Panc1 (cell line): ENCODE results near the gene TMEM88. TPM values are rescaled to one million over a fixed set of nuclear protein-coding genes. Genes with fewer than 3 reads are reported as not detected.
A peak's percentile ranks its signal among the peaks of the same experiment; 100 is the strongest.

ENCODE experiments used
- ATAC-seq: fragments of 200-7000 bp; cut with Tn5 transposase; 2 replicates; pipeline ENCODE4 v1.9.1; 2020; ENCODE audit warnings: mild to moderate bottlenecking, moderate library complexity
- BruUV-seq: library from RNA; stranded (reverse); fragments of 400-500 nt; replicated peaks from 2 replicates; lab custom pipeline; 2021; lab: Mats Ljungman, UMichigan
- CTCF ChIA-PET: fragments of 300-600 bp; sonication (Branson Sonifier 250); formaldehyde crosslinking; loops from one replicate; lab custom pipeline; 2022; ENCODE audit warnings: antibody characterized with exemption; lab: Charles Lee
- POLR2A ChIA-PET: fragments of 300-600 bp; sonication (Branson Sonifier 250); formaldehyde crosslinking; loops from one replicate; lab custom pipeline; 2022; ENCODE audit warnings: antibody characterized with exemption; lab: Charles Lee
- DNase-seq: peaks from one replicate; pipeline ENCODE4 v3.0.0-alpha.2; 2010; ENCODE audit warnings: low read depth, low spot score
- H3K27ac ChIP-seq: 2 replicates; pipeline ENCODE4 v1.5.1; 2011; ENCODE audit warnings: mild to moderate bottlenecking, low read length, inconsistent platforms
- H3K27me3 ChIP-seq: fragments of 200-500 bp; sonication (Bioruptor generic); 2 replicates; pipeline ENCODE4 v1.6.0; 2014; ENCODE audit warnings: low read length, inconsistent platforms; ENCODE audit not compliant: control insufficient read depth, insufficient read depth
- H3K36me3 ChIP-seq: fragments of 200-500 bp; sonication (Bioruptor generic); 2 replicates; pipeline ENCODE4 v1.5.1; 2014; ENCODE audit warnings: inconsistent platforms, mild to moderate bottlenecking, low read length, moderate library complexity; ENCODE audit not compliant: control insufficient read depth, insufficient read depth
- H3K4me1 ChIP-seq: 2 replicates; pipeline ENCODE4 v1.5.1; 2011; ENCODE audit warnings: inconsistent platforms, mild to moderate bottlenecking, low read length, moderate library complexity; ENCODE audit not compliant: control insufficient read depth, insufficient read depth
- H3K4me3 ChIP-seq, 2 experiments: 2 replicates each; pipeline ENCODE4 v1.5.1; 2011 to 2012; ENCODE audit warnings: low read depth in 2 of 2, low read length in 2 of 2, mild to moderate bottlenecking in 2 of 2, inconsistent platforms in 1 of 2, moderate library complexity in 1 of 2
- H3K9me3 ChIP-seq: fragments of 200-500 bp; sonication (Bioruptor generic); 2 replicates; pipeline ENCODE4 v1.5.1; 2014; ENCODE audit warnings: low read depth, mild to moderate bottlenecking, inconsistent platforms, low read length, moderate library complexity; ENCODE audit not compliant: control insufficient read depth, insufficient read depth
- CTCF ChIP-seq: fragments of 450-650 bp; IDR thresholded peaks from 2 replicates; pipeline ENCODE4 v1.5.1; 2017; ENCODE audit warnings: mild to moderate bottlenecking
- POLR2AphosphoS5 ChIP-seq: IDR thresholded peaks from 2 replicates; pipeline ENCODE4 v1.6.1; 2012; ENCODE audit warnings: mild to moderate bottlenecking, low read depth, low read length, moderate library complexity
- REST ChIP-seq, 2 experiments: IDR thresholded peaks; 2 replicates each; pipeline ENCODE4 v1.6.1; 2011 to 2012; ENCODE audit warnings: low read depth in 2 of 2, control low read depth in 1 of 2, low read length in 1 of 2, mild to moderate bottlenecking in 1 of 2, moderate library complexity in 1 of 2; ENCODE audit not compliant: insufficient read depth in 1 of 2
- SIN3A ChIP-seq: IDR thresholded peaks from 2 replicates; pipeline ENCODE4 v1.6.1; 2012; ENCODE audit warnings: low read depth, mild to moderate bottlenecking, low read length, moderate library complexity, borderline replicate concordance; ENCODE audit not compliant: insufficient read depth
- TCF7L2 ChIP-seq: IDR thresholded peaks from 2 replicates; pipeline ENCODE4 v1.6.1; 2011; ENCODE audit warnings: mild to moderate bottlenecking, low read depth, low read length, inconsistent platforms
- in situ Hi-C: cut with HindIII; loops from 2 replicates; pipeline ENCODE4 v1.10.0; 2016; ENCODE audit warnings: low sequenced_read_pairs, low pct_unique_long_range_greater_than_20kb
- intact Hi-C: fragments of 100-400 bp; cut with micrococcal nuclease; formaldehyde crosslinking; loops from one replicate; pipeline ENCODE4 v1.10.0; 2022; ENCODE audit not compliant: unreplicated experiment
- total RNA-seq: library from RNA; stranded (reverse); gene quantifications from one replicate; pipeline ENCODE4 v1.2.1, GENCODE V29; 2021; ENCODE audit not compliant: unreplicated experiment

The TMEM88 gene
- total RNA-seq, 1 experiment from 2014 or later, result 1.6 TPM

GRCh38 chr17:7844292-7845154 lies 10.3 kb upstream of the TMEM88 start:
- ChIA-PET POLR2A (interaction anchor here (0.6 to 1.9 kb wide), 3 partner anchors 9 to 388 kb away, joined by 3 to 7 read pairs (median 4); no protein-coding TSS in a partner anchor), CTCF (interaction anchor here (0.7 kb wide), 1 partner anchor 145 kb away, joined by 3 read pairs; no protein-coding TSS in a partner anchor)
- peak; percentile 79 for DNase-seq
- in situ Hi-C loops, result no loop called here
- TSS peak; percentile 74 for BruUV-seq
- Histone ChIP-seq H3K4me1 (peaks cover 17% of the 10 kb centered on the region), H3K27ac (peak overlapping the region; percentile 80), H3K36me3 (no peaks in the 10 kb centered on the region; the same call in 1 of the 2 replicates), H3K4me3 (peak overlapping the region; percentile 72 to 84), H3K9me3 (no peaks in the 10 kb centered on the region), H3K27me3 (no peaks in the 10 kb centered on the region)
- TF ChIP-seq SIN3A (no peak), POLR2AphosphoS5 (peak; percentile 26), TCF7L2 (no peak), CTCF (no peak)
- intact Hi-C loops, result no loop called here
- ATAC-seq, result peak; percentile 83

- TF ChIP-seq POLR2AphosphoS5, result no peak
- TF ChIP-seq SIN3A, result no peak
- TF ChIP-seq TCF7L2, result no peak
- no peak for TF ChIP-seq CTCF
- no peak for TF ChIP-seq REST (IDR thresholded peaks at IDR 0.05; ENCODE audit: insufficient read depth in 1 of 2, low read depth in 2 of 2, low read length in 1 of 2)
- peak overlapping the region; percentile 72 to 84 for H3K4me3 ChIP-seq
- no TSS peak for BruUV-seq
- no peaks in the 10 kb centered on the region; the same call in 1 of the 2 replicates for H3K36me3 ChIP-seq
- ChIA-PET CTCF (interaction anchor here (0.6 kb wide), 1 partner anchor 102 kb away, joined by 9 read pairs; no protein-coding TSS in a partner anchor), POLR2A (interaction anchor here (0.6 to 1.9 kb wide), 4 partner anchors 10 to 389 kb away, joined by 3 to 7 read pairs (median 5); no protein-coding TSS in a partner anchor)
- DNase-seq, result no peak
- intact Hi-C loops (no loop called here), in situ Hi-C loops (no loop called here)
- no peaks in the 10 kb centered on the region for H3K27me3 ChIP-seq
- no peak for ATAC-seq
- H3K27ac ChIP-seq, result peak overlapping the region; percentile 63
- no peaks in the 10 kb centered on the region for H3K9me3 ChIP-seq
- peaks cover 7% of the 10 kb centered on the region for H3K4me1 ChIP-seq
These were observed 9.4 kb upstream of the TMEM88 start for GRCh38 chr17:7845359-7846062.
